Activated CD8-positive, alpha-beta memory T cell treated with anti-CD3 and anti-CD28 coated beads, Interleukin-2, amount 10 ng/mL, durations not matched to agents 7 days and 5 days (primary cell): ENCODE data around the gene TXNIP. TPM values are rescaled to one million over a fixed set of nuclear protein-coding genes. Genes with fewer than 3 reads are reported as not detected.
A peak's percentile ranks its signal among the peaks of the same experiment; 100 is the strongest.
"Not testable (repeated sequence)": the region's sequence is repeated elsewhere in the genome, so short reads cannot be mapped to it uniquely, and the experiment has no call there.

Experiments used
- ATAC-seq: fragments of 150-1000 bp; cut with Tn5 transposase; one replicate; pipeline ENCODE4 v1.10.0; 2021; ENCODE audit warnings: moderate library complexity
- CTCF ChIA-PET: fragments of 350-600 bp; sonication (Branson Sonifier 250); formaldehyde crosslinking; loops from one replicate; lab custom pipeline; 2021; ENCODE audit warnings: antibody characterized with exemption; lab: Charles Lee
- DNase-seq: peaks from one replicate; pipeline ENCODE4 v3.0.0-alpha.2; 2020
- H3K27ac Mint-ChIP-seq: one replicate; pipeline ENCODE4 v1.8.0; 2021; ENCODE audit warnings: mild to moderate bottlenecking, mixed read lengths
- H3K27me3 Mint-ChIP-seq: one replicate; pipeline ENCODE4 v1.8.0; 2021; ENCODE audit warnings: mixed read lengths
- H3K36me3 Mint-ChIP-seq: one replicate; pipeline ENCODE4 v1.8.0; 2021; ENCODE audit warnings: mild to moderate bottlenecking, mixed read lengths
- H3K4me1 Mint-ChIP-seq: one replicate; pipeline ENCODE4 v1.8.0; 2021; ENCODE audit warnings: mixed read lengths
- H3K4me3 Mint-ChIP-seq: one replicate; pipeline ENCODE4 v1.8.0; 2021; ENCODE audit warnings: mild to moderate bottlenecking, moderate library complexity, mixed read lengths
- H3K9me3 Mint-ChIP-seq: one replicate; pipeline ENCODE4 v1.8.0; 2022; ENCODE audit warnings: low read depth, mixed read lengths
- total RNA-seq, 2 experiments: library from RNA; stranded (reverse); gene quantifications; one replicate each; pipeline ENCODE4 v1.2.3, GENCODE V29; 2021

The TXNIP gene
- total RNA-seq = 100 to 1,000 TPM; 127 to 207 TPM

- CTCF ChIA-PET = interaction anchor here (0.7 to 13.2 kb wide), 8 partner anchors 11 to 151 kb away, joined by 3 to 160 read pairs (median 5); partner anchors contain the start of genes LIX1L and NUDT17
- Mint-ChIP-seq H3K27ac (peak within 1 kb of the TSS; percentile 94), H3K9me3 (no peaks in the 10 kb centered on the region), H3K36me3 (peaks cover 44% of the 10 kb centered on the region), H3K27me3 (no peaks in the 10 kb centered on the region), H3K4me3 (peak within 1 kb of the TSS; percentile 99), H3K4me1 (peaks cover 62% of the 10 kb centered on the region)
- ATAC-seq (peak; percentile 95), DNase-seq (peak; percentile 98)
Observed at GRCh38 chr1:145996433-145997015, at the start of gene TXNIP. TSS of gene TXNIP (minus strand) at chr1:145996579. CDS start at chr1:145996266, 313 bp downstream.

- peaks cover 25% of the 10 kb centered on the region for H3K4me1 Mint-ChIP-seq
- peaks cover 4% of the 10 kb centered on the region for H3K36me3 Mint-ChIP-seq
- no peak overlapping the region for H3K27ac Mint-ChIP-seq
- CTCF ChIA-PET = interaction anchor here (1.0 to 9.5 kb wide), 3 partner anchors 11 to 195 kb away, joined by 3 to 64 read pairs (median 28); partner anchors contain the start of gene NUDT17
- ATAC-seq (no peak), DNase-seq (no peak)
- H3K9me3 Mint-ChIP-seq = no peaks in the 10 kb centered on the region
- peaks cover 11% of the 10 kb centered on the region for H3K27me3 Mint-ChIP-seq
- H3K4me3 Mint-ChIP-seq = no peak overlapping the region
Observed at GRCh38 chr1:146039844-146040194, 43.4 kb upstream of the TXNIP start.

DNA sequence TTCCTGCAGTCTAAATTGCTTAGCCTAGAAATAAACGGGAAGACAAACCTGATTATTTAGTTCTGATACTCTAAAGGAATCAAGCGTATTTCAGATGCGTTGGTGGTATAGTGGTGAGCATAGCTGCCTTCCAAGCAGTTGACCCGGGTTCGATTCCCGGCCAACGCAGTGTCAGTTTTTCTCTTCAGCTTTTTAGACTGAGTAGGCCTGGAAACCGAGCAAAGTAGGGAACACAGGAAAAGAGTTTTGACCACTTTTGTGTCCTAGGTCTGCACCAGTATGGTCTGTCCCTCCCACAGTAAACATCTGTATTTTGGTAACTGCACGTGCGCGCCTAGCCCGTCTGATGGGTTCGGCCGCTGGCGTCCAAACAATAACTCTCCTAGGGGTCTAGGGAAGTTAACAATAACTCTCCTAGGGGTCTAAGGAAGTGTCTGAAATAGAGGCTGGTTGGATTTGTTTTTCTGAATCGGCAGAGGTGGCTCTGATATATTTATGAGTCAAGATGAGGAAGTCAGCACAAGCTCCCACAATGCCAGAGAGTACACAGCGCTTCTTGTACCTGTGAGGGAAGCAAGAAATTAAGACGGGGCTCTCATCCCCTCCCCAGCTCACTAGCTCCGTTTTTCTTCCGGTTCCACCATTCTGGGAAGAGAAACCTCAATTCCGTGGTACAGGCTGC, 40.7 kb upstream of the TXNIP start:
- Mint-ChIP-seq H3K27me3 (peaks cover 11% of the 10 kb centered on the region), H3K9me3 (no peaks in the 10 kb centered on the region), H3K4me3 (peak overlapping the region; percentile 88), H3K36me3 (peaks cover 4% of the 10 kb centered on the region), H3K4me1 (peaks cover 33% of the 10 kb centered on the region), H3K27ac (peak overlapping the region; percentile 97)
- DNase-seq = peak; percentile 91
- CTCF ChIA-PET = interaction anchor here (0.9 to 9.5 kb wide), 12 partner anchors 14 to 191 kb away, joined by 3 to 64 read pairs (median 4); partner anchors contain the start of genes ANKRD34A, LIX1L, NUDT17 and POLR3GL
- peak; percentile 49 for ATAC-seq

DNA sequence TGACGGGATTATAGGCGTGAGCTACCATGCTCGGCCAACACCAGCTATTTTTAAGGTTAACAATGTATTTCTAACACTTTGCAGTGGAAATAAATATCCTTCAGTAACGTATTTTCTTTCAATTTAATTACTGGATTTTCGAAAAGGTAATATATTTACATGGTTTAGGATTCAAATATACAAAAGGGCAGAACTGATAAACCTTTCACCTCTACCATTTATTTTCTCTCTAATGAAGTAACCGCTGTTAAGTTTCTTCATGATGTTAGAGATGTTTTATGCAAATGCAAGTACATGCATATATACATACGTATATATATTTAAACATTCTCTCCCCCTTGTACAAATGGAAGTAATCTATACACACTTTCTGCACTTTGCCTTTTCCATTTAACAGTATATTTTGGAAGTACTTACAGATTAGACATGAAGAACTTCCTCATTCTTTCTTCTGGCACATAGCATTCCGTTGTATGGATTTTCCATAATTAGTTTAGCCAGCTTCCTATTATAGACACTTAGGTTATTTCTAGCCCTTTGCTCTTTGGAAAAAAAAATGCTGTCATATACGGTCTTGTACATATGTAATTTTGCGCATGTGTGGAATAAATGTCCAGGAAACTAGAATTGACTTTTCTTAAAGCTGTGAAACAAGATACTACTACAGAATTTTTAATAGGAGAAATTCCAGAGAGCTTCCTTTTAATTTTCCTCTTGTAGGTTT, 40.0 kb upstream of the TXNIP start:
- H3K36me3 Mint-ChIP-seq = peaks cover 4% of the 10 kb centered on the region
- no peak for DNase-seq
- no peak for ATAC-seq
- H3K4me1 Mint-ChIP-seq = peaks cover 33% of the 10 kb centered on the region
- H3K27me3 Mint-ChIP-seq = peaks cover 14% of the 10 kb centered on the region
- H3K4me3 Mint-ChIP-seq = peak overlapping the region; percentile 88
- H3K27ac Mint-ChIP-seq = peak overlapping the region; percentile 97
- CTCF ChIA-PET = interaction anchor here (0.9 to 9.5 kb wide), 13 partner anchors 11 to 177 kb away, joined by 3 to 64 read pairs (median 5); partner anchors contain the start of genes ANKRD34A, HJV, LIX1L and POLR3GL
- no peaks in the 10 kb centered on the region for H3K9me3 Mint-ChIP-seq

DNA sequence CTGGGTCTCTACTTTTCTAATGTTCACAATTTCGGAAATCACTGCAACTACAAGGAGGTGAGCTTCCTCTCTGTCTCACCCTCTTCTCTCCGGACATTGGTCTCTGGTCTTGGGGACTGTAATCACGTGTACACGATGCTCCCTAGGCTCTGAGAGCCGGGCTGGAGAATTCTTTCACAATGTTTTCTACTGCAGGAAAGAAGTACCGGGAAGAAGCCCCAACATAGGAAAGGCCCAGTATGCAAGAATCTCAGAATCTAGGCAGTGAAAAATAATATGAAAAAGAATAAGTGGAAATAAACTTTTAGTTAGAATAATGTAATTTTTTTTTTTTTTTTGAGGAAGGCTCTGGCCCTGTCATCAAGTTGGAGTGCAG, 38.7 kb upstream of the TXNIP start:
- ATAC-seq = no peak
- no peaks in the 10 kb centered on the region for H3K9me3 Mint-ChIP-seq

GRCh38 chr1:146032631-146033219, 36.3 kb upstream of the TXNIP start:
- H3K36me3 Mint-ChIP-seq = peaks cover 2% of the 10 kb centered on the region
- no peak overlapping the region for H3K4me3 Mint-ChIP-seq
- H3K4me1 Mint-ChIP-seq = peaks cover 25% of the 10 kb centered on the region
- CTCF ChIA-PET = interaction anchor here (0.7 to 9.5 kb wide), 17 partner anchors 10 to 188 kb away, joined by 3 to 64 read pairs (median 4); partner anchors contain the start of genes ANKRD34A, HJV, NUDT17 and POLR3GL
- H3K27me3 Mint-ChIP-seq = peaks cover 14% of the 10 kb centered on the region
- no peak overlapping the region for H3K27ac Mint-ChIP-seq
- DNase-seq = no peak
- no peaks in the 10 kb centered on the region for H3K9me3 Mint-ChIP-seq
- ATAC-seq = no peak

More for the DNA sequence above, 38.7 kb upstream of the TXNIP start:
- CTCF ChIA-PET = interaction anchor here (0.8 to 9.5 kb wide), 13 partner anchors 10 to 190 kb away, joined by 3 to 64 read pairs (median 4); partner anchors contain the start of genes HJV, LIX1L, NUDT17 and RBM8A
- H3K27ac Mint-ChIP-seq = peak overlapping the region; percentile 89
- peaks cover 18% of the 10 kb centered on the region for H3K27me3 Mint-ChIP-seq
- H3K4me3 Mint-ChIP-seq = peak overlapping the region; percentile 88
- H3K4me1 Mint-ChIP-seq = peaks cover 32% of the 10 kb centered on the region
- no peak for DNase-seq
- H3K36me3 Mint-ChIP-seq = peaks cover 4% of the 10 kb centered on the region

- H3K4me3 Mint-ChIP-seq = no peak overlapping the region
- CTCF ChIA-PET = interaction anchor here (0.9 to 9.5 kb wide), 8 partner anchors 10 to 187 kb away, joined by 3 to 64 read pairs (median 10); partner anchors contain the start of genes HJV and NUDT17
- H3K27ac Mint-ChIP-seq = no peak overlapping the region
- H3K9me3 Mint-ChIP-seq = no peaks in the 10 kb centered on the region
- peaks cover 2% of the 10 kb centered on the region for H3K36me3 Mint-ChIP-seq
- peaks cover 18% of the 10 kb centered on the region for H3K27me3 Mint-ChIP-seq
- H3K4me1 Mint-ChIP-seq = peaks cover 21% of the 10 kb centered on the region
- no peak for ATAC-seq
- DNase-seq = no peak
Observed at GRCh38 chr1:146031476-146031875, 35.1 kb upstream of the TXNIP start.

DNA sequence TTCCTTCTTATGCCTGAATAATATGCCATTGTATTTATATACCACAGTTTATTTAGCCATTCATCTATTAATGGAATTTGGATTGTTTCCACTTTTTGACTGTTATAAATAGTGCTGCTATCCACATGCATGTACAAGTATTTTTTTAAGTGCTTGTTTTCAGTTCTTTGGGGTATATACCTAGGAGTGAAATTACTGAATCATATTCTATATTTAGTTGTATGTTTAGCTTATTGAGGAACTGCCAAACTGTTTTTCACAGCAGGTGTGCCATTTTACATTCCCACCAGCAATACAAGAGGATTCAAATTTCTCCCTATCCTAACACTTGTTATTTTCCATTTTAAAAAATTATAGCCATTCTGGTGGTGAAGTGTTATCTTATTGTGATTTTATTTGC, 32.7 kb upstream of the TXNIP start:
- CTCF ChIA-PET = interaction anchor here (0.7 kb wide), 1 partner anchor 184 kb away, joined by 3 read pairs; no protein-coding TSS in a partner anchor
- H3K4me1 Mint-ChIP-seq = peaks cover 5% of the 10 kb centered on the region
- no peak for DNase-seq

DNA sequence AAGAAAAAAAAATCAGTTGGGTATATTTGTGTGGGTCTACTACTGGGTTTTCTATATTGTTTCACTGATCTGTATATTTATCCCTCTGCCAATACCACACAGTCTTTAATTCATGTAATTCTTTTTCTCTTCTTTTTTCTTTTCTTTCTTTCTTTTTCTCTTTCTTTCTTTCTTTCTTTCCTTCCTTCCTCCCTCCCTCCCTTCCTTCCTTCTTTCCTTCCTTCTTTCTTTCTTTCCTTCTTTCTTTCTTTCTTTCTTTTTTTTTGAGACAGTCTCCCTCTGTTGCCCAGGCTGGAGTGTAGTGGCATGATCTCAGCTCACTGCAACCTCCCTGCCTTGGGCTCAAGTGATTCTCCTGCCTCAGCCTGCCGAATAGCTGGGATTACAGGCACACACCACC, 30.3 kb upstream of the TXNIP start:
- peaks cover 41% of the 10 kb centered on the region for H3K27me3 Mint-ChIP-seq
- not testable (repeated sequence) for H3K36me3 Mint-ChIP-seq, DNase-seq, H3K4me3 Mint-ChIP-seq, H3K4me1 Mint-ChIP-seq, ATAC-seq, H3K9me3 Mint-ChIP-seq, H3K27ac Mint-ChIP-seq
- CTCF ChIA-PET = interaction anchor here (1.2 kb wide), 1 partner anchor 180 kb away, joined by 4 read pairs; no protein-coding TSS in a partner anchor

More for the DNA sequence above, 32.7 kb upstream of the TXNIP start:
- H3K9me3 Mint-ChIP-seq = no peaks in the 10 kb centered on the region
- no peak for ATAC-seq
- H3K36me3 Mint-ChIP-seq = no peaks in the 10 kb centered on the region
- H3K27ac Mint-ChIP-seq = no peak overlapping the region
- peaks cover 29% of the 10 kb centered on the region for H3K27me3 Mint-ChIP-seq
- no peak overlapping the region for H3K4me3 Mint-ChIP-seq

- H3K9me3 Mint-ChIP-seq, H3K36me3 Mint-ChIP-seq, H3K4me3 Mint-ChIP-seq, DNase-seq, H3K4me1 Mint-ChIP-seq, ATAC-seq, H3K27ac Mint-ChIP-seq: not testable (repeated sequence)
- H3K27me3 Mint-ChIP-seq = peaks cover 45% of the 10 kb centered on the region
- CTCF ChIA-PET = interaction anchor here (1.2 to 1.7 kb wide), 4 partner anchors 9 to 181 kb away, joined by 4 to 7 read pairs (median 4); partner anchors contain the start of gene NUDT17
Observed at GRCh38 chr1:146025787-146026495, 29.6 kb upstream of the TXNIP start.

GRCh38 chr1:146022403-146023127, 26.2 kb upstream of the TXNIP start:
- CTCF ChIA-PET = interaction anchor here (1.2 to 2.3 kb wide), 6 partner anchors 10 to 131 kb away, joined by 3 to 15 read pairs (median 4); no protein-coding TSS in a partner anchor
- Mint-ChIP-seq H3K27me3 (peaks cover 71% of the 10 kb centered on the region), H3K9me3 (no peaks in the 10 kb centered on the region), H3K36me3 (no peaks in the 10 kb centered on the region), H3K27ac (no peak overlapping the region), H3K4me3 (no peak overlapping the region), H3K4me1 (peaks cover 4% of the 10 kb centered on the region)
- ATAC-seq = no peak
- no peak for DNase-seq
